HUDEP-2 (cell line): Measurements from ENCODE around the gene FOXO6.

Experiments
- DNase-seq, 76 experiments: peaks; one replicate each; lab custom pipeline; 2025; ENCODE audit not compliant: unreplicated experiment in 76 of 76; lab: John Stamatoyannopoulos, UW

FOXO6 gene

DNA sequence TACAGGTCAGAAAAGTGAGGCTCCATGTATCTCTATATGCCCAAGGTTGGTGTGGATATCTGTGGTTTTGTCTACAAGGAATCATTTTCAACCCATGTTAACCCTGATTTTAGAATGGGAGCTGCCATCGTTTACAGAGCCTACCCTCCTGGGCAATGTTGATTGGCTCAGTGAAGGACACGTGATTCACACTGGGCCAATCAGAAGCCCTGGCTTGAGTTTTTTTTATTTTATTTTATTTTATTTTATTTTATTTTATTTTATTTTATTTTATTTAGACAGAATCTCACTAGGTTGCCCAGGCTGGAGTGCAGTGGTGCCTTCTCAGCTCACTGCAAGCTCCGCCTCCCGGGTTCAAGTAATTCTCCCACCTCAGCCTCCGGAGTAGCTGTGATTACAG is 35.8 kb downstream of the FOXO6 start:
- no peak for DNase-seq

DNA sequence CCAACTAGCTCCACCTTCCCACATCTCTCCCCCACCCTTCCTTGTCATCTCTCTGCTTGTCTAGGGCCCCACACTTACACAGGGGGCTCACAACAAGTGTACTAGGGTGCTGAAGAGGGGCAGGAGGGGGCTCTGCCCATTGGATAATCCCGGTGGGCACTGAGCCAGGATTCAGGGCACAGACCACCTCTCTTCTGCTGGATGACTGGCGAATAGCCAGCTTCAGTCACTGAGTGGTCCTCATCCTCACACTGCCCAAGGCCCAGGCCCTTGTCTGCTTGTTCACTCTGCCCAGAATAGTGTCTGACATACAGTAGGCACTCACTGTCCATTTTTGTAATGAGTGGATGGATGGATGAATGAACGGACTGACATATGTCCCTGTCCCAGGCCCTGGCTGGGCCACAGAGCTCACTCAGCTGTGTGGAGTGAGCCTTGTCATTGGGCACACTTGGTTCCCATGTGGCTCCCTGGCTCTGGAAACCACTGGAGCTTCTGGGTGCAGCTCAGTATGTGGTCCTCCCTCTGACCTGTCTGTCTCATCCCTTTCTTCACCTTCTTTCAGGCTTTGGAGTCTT is 36.6 kb downstream of the FOXO6 start:
- no peak for DNase-seq

DNA sequence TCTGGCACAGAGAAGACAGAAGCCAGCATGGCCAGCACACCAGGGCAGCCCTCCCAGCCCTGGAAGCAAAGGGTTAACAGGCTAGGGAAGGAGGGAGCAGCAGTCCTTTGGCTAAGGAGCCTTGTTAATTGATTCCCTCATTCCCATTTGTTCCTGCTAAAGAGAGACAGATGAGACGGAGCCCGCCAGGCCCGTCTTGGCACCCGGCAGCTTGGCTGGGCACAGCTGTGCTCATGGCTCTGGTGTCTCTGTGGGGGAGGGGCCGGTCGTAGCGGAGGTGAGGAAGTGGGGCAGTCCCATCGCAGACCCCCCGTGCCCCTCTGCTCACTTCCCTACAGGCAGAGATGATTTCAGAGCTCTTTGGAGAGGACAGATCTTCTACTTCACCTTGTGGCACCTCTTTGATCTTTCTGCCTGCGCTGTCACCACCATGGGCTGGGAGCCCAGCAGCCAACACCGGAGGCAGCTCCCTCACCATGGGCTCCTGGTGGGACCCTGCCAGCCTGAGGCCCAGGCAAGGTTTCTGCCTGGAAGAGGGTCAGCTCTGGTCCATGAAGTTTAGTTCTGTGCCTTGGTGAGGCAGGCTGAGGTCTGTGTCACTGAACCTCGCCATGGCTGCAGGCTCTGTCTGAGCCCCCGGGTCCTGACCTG is 38.0 kb downstream of the FOXO6 start:
- DNase-seq, result no peak

DNA sequence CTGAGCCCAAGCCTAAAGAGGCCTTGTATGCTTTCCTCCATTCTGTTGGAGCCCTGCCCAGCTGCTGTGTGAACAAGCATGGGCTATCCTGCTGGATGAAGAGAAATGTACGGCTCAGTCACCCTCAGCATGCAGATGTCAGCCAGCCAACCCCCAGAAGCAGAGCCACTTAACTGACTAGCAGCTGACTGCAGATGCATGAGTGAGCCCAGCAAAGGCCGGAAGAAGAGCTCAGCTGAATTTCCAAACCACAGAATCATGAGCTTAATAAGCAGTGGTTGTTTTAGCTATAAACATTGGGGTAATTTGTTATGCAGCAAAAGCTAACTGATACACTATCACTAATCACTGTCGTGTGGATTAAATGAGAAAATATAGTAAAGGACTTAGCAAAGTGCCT is 39.0 kb downstream of the FOXO6 start:
- no peak for DNase-seq

DNA sequence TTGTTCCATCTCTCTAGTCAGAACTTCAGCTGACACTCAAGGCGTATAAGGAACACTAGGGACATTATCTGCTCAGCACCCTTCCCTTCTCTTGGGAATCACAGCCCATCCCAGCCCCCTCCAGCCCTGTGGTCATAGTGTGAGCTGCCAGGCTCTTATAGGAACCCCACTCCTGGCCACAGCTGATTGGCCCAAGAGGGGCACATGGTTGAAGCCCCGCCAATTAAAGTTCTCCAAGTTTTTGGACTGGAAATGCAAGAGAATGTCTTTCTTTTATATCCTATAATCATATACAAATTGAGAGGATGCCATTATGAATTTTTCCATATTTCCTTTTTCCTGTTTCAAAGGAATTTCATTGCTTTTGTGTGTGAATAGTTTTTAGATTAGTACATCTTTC is 40.7 kb downstream of the FOXO6 start:
- DNase-seq, result no peak

DNA sequence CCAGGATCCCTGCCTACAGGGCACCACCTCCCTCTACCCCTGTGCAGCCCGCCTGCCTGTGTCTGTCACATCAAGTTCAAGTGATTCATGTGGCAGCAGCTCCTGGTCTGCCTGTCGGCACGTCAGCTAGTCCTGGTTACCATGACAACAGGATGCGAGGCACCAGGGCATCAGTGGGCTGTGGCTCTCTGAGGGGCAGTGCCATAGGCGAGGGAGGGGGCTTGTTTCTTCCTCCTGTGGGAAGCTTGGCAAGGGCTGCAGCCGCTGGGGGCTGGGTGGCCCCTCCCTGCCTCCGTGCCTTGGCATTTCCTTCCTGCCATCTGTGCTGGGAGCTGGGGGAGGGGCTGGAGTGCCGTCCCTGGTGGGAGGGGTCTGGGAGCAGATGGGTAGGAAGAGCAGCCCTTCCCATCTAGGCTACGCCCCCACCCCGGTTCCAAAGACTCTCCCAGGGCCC is 43.1 kb downstream of the FOXO6 start:
- DNase-seq, result no peak

DNA sequence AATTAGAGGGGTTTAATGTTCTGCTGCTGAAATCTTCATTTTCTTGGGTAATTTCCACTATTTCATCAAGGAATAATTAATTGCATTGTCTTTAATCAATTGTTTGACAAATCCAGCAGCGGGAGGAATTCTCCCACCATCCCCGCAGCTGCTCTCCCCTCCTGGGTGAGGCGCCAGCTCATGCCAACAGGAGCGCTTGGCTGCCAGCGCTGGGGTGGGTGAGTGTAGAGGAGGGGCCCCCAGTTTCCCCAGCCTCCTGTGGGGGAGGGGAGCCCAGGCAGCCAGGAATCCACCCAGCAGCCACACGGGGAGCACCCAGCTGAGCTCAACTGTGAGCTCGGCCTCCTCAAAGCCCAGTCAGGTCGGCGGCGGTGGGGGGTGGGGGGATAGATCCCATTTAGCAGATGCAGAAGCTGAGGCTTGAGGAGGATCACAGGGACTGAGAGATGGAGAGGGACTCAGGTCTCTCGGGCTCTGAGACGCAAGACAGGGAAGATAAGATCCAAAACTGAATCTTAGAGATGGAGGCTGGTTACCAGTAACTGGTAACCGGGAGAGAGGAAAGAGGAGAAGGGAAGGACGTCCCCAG is 46.5 kb downstream of the FOXO6 start:
- DNase-seq, result no peak

DNA sequence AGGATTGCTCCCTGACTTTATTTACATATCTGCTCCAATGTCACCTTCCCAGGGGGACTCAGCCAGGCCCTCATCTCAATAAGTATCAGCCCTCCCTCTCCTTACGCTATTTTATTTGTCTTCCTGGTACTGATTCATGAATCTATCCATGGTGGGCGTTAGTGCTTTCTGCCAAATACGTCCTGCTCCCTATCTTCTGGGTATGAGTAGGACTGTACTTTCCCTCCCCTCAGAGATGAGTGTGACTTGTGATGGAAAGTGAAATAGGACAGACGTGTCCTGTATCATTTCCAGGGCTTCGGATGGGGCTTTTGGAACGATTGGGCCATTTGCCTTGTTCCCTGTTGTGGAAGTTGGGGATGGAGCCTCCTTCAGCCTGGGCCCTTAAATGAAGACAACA is 47.5 kb downstream of the FOXO6 start:
- DNase-seq, result no peak

DNA sequence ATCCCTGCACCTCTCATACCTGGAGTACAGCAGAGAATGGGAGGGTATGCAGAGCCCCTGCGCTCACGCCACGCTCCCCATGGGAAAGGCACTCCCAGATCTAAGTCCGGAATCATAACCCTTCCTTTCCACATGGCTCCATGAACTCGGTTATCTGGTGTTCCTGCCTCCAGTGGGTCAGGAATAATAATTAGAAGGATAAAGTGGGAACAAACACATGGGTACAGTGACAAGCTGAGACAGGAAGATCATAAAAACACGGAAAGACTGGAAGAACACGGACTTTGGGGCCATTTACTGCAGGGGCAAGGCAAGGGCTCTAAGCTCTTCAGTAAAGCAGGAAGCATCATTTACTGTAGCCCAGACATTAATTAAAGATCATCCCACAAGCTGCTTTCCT is 48.6 kb downstream of the FOXO6 start:
- DNase-seq, result no peak

DNA sequence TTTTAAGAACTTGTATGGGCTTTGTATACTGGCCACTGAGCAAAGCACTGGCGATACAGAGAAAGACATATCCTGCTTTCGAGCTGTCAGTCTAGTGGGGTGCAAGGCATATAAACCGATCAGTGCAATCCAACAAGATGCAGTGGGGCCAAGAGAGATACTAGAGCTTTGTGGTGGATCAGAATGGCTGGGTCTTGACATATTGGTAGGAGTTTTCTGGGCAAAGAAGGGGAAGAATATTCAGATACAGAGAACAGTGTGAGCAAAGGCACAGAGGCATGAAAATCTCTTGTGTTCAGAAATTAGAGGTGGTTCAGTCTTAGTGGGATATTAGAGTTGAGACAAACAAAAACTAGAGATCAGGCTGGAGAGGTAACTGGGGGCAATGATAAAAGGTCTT is 49.2 kb downstream of the FOXO6 start:
- DNase-seq, result no peak

DNA sequence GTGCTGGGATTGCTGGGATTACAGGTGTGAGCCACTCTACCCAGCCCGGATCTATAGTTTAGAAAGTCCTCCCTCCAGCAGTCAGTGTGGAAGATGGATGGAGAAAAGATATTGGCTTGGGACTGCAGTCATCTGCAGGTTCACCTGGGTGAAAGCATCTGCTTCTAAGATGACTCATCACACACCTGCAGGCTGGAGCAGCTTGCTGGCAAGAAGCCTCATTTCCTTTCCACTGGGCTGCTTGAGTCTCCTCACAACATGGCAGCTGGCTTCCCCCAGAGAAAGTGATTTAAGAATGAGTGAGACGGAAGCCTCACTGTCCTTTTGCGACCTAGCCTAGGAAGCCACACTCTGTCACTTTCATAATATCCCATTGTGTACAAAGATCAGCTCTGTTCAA is 50.0 kb downstream of the FOXO6 start:
- DNase-seq, result no peak

DNA sequence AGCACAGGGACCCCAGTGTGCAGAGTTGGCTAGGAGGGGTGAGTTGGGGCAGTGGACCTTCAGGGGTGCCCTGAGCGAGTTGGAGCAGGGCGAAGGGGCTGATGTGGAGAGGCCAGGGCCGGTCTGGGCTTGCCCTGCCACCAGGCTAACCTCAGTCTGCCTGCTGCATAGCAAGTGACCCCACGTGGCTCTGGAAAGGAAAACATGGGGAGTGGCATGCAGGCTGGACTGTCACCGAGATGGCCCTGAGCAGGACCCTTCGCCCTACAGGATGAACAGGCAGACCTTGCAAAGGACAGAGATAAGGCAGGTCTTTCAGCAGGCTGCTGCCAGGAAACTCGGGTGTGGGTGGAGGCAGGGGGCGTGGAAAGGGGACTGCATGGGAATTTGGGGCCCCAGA is 51.5 kb downstream of the FOXO6 start:
- DNase-seq, result no peak

DNA sequence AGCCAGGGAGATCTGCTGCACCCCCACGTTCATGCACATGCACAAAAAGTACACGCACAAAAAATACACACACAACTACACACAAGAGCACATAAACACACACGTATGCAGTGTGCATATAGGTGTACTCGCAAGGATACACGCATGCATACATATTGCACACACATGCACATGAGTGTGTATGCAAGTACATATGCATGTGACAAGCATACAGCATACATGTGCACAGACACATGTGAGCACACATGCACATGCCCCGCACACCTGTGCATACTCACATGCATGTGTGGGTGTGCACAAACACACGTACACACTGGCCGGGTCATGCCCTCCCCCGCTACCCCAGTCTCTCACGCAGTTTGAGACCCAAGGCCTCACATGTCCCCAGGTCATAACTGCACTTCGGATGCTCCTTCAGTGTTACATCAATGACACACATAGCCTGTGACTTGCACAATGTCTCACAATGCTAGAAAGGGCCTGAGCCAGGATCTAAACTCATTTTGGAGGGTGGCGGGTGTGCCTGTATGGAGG is 52.6 kb downstream of the FOXO6 start:
- DNase-seq, result no peak

DNA sequence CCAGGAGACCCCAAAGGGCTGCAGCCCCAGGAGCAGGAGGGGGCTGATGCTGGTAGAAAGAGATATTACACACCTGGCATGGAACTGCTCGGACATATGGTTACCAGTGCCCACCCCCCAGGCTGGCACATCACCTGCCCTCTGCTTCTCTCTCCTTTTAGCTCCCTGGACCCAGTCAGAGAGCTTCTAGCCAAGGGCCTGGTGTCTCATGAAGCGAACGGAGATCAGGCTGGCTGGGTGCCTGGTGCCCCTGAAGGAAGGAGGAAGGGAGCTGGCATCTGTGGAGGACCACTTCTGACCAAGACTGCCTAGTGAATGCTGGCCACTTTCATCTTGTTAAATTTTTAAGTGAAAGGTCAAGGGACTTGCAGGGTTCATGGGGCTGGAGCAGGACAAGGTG is 53.1 kb downstream of the FOXO6 start:
- DNase-seq, result no peak

DNA sequence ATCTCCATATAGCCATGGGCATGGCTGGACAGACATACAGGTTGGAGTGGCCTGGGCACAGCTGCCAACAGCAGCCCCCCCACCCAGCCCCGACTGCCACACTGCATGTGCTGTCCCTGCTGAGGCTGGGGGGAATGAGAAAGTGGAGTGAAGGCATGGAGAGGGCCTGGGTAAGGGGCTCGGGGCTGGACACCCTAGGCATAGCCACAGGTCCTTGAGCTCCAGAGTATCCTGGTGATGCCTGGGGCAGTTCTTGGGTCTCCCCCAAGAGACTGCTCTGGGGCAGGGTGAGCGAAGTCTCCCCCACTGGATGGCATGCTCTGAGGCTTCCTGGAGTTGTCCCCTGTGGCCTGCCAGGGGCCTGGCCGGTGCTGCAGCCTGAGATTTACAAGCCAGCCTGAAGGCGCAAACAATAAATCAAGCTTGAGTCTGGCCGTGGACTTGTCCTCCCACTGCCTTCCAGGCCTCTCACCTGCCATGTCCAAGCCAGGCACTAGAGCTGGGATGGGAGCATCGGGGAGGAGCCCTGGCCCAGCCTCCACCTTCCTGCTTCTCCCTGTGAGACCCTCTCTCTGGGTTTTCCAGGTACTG is 53.6 kb downstream of the FOXO6 start:
- DNase-seq, result no peak

DNA sequence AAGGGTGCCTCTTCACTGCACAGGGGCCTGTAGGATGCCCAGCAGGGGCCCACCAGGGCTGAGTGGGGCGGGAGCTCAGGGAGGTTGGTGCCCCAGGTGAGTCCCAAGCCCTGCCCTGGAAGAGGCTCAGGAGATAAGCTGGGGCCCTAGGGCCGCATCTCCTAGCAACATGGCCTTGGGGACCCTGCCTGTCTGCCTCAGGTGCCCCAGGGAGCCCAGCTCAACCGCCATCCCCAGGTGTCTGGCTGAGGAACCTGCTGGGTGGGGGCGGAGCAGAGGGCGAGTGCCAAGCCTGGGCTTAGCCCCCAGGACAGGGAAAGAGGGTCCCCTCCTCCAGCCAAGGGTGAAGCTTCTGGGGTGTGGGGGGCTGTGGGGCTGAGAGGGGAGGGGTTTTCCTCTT is 54.8 kb downstream of the FOXO6 start:
- DNase-seq, result no peak

DNA sequence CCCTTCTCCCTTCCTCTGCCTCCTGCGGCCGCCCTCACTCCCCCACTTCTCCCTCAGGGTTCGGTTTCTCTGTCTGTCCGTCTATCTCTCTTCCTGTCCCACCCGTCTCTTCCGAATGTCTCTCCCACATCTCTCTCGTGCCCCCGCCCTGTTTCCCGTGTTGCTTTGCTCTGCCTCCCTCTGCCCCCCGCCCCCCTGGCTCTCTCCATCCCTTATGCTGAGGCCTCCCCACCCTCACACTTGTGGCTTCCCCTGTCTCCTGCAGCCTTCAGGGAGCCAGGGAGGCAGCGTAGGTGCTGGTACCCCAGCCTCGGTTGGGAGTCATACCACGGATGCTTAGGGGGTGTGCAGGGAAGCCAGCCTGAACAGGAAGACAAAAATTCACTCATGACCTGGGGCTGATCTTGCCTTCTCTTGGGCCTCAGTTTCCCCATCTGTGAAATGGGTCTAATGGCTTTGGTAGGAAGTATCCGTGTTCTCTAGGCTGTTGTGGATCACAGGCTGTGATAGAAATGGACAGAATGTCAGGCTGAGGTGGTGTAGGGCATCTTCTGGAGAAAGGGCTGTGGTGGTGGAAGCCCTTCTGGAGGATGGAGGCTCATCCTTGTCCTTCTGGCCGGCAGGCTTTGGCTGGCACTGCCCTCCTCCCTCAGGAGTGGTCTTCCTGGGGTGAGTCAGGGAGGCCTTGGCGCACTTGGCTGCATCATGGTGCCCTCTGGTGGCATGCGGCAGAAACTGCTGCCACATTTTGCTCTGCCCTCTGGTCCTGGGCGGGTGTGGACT is 55.5 kb downstream of the FOXO6 start:
- DNase-seq, result peak in 44 of 76 experiments; percentile 2 to 68 (median 25)

DNA sequence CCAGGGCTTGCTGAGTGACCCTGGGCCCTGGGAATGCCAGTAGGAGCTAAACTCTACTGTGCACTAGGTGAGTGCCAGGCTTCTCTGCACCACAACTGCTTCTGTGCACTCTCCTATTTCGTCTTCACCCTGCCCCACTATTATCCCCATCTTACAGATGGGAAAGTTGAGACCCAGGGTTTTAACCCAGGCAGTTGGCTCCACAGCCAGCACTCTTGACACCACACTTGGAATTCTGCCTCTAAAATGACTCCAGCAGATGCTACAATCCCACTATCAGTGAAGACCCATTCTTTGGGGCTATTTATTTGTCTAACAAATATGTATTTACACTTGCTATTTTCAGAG is 56.1 kb downstream of the FOXO6 start:
- DNase-seq, result no peak

DNA sequence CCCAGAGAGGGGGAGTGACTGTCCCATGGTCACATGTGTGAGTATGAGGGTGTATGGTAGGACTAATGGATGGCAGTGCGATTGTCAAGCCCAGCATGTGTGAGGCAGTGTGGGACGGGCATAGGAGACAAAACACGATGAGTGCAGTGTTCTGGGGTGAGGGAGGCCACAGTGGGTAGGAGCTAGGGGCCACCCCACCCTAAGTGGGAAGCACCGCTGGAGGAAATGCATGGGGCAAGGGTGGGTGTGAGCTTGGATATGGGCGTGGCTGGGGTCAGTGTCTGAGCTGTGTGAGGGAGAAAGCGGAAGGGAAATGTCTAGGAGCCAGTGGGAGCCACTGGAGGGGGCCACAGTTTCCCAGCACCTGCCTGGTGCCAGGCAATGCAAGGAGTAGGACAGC is 56.5 kb downstream of the FOXO6 start:
- no peak for DNase-seq

DNA sequence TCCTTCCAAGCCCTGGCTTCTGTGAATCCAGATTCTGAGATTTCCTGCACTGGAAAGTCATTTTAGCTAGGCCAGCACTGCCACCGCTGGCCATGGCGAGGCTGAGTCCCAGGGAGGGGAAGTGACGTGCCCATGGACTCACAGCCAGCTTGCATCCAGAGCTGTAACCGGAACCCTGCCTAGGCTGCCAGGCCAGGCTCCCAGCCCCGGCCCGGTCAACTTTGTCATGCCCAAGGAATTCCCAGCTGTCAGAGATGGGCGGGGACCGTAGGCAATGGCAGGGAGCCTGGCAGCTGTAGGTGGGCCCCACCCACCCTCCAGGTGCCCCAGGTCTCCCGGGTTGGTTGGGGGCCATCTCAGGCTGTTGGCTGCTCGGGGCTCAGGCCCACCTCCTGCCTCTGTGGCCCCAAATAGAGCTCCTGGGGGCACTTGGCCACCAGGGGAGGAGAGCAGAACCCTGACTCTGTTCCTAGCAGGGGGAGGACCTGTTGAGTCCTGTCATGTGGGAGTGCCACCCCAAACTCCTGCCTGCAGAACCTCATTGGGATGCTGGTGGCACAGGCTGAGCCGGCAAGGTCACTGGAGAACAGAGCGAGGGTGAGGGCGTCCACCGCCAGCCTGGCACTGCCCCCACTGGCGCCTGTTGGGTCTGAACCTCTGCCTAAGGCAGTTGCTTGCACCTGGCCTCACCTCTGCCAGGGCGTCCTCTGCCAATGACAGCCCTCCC is 57.8 kb downstream of the FOXO6 start:
- no peak for DNase-seq
